GM12891 (cell line): ENCODE data around the gene SLC49A4.

Source experiments
- POLR2A ChIP-seq: IDR thresholded peaks from 2 replicates; pipeline ENCODE4 v1.6.1; 2011; ENCODE audit warnings: low read depth, low read length, control low read depth
- POLR2AphosphoS5 ChIP-seq: IDR thresholded peaks from 2 replicates; pipeline ENCODE4 v1.6.1; 2011; ENCODE audit warnings: low read depth, low read length, control low read depth
- TAF1 ChIP-seq: IDR thresholded peaks from 2 replicates; pipeline ENCODE4 v1.6.1; 2011; ENCODE audit warnings: low read depth, low read length, control low read depth

- TF ChIP-seq POLR2A (no peak), TAF1 (no peak), POLR2AphosphoS5 (no peak)
These were observed 22.0 kb upstream of the SLC49A4 start for GRCh38 chr3:122772827-122773226.
